Hepatocyte (in vitro differentiated cells): ENCODE results near the gene GRAMD1A.

ENCODE experiments used
- CTCF ChIP-seq: fragments of 200-600 bp; sonication (generic); IDR thresholded peaks from 2 replicates; pipeline ENCODE4 v1.5.1; 2016; ENCODE audit warnings: antibody characterized with exemption, mild to moderate bottlenecking; ENCODE audit not compliant: poor library complexity
- EZH2 ChIP-seq: fragments of 200-600 bp; sonication (generic); IDR thresholded peaks from 2 replicates; pipeline ENCODE4 v1.6.1; 2016; ENCODE audit warnings: antibody characterized with exemption, mild to moderate bottlenecking, borderline replicate concordance
- EZH2phosphoT487 ChIP-seq: fragments of 200-600 bp; sonication (generic); IDR thresholded peaks from one replicate; pipeline ENCODE4 v1.6.1; 2018; ENCODE audit warnings: antibody characterized with exemption, mild to moderate bottlenecking, low read depth, moderate library complexity; ENCODE audit not compliant: unreplicated experiment, severe bottlenecking

- no peak for TF ChIP-seq CTCF
- TF ChIP-seq EZH2phosphoT487: no peak
- TF ChIP-seq EZH2: no peak
Measured at GRCh38 chr19:34988119-34988518, 12.0 kb upstream of the GRAMD1A start.
